Measurements from ENCODE around the gene EHMT1.
"Not testable (repeated sequence)": the region's sequence is repeated elsewhere in the genome, so short reads cannot be mapped to it uniquely, and the experiment has no call there.

The EHMT1 gene

DNA sequence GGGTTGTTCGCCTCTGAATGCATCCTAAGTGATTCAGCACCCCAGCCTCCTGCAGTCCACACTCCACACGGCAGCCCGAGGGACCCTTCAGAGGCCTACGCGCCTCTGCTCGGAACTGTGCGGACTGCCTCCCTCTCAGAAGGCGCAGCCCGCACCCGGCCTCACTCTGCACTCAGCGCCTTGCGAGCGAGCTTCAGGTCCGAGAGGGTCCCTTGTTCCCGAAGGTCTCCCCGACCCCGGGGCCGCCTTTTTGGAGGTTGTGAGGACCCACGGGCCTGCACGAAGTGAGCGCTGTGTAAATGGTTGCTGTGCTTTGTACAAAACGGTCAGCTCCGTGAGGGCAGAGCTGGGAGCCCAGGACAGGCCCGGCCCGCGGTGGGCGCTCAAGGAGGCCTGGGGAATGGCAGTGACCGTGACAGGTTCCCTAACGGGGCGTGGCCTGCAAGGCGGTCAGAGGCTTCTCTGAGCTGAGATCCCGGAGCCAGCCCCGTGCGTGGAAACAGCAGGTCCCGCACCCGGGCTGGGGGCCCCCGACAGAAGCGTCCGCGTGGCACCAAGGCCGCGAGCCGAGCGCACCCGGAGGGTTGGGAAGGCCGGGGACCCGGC, 258.1 kb downstream of the EHMT1 start:
- Histone ChIP-seq H3K9me3 (ENCODE audit: control insufficient read depth, low read length) (no peaks in the 10 kb centered on the region), H3K4me1 (ENCODE audit: control insufficient read depth, insufficient read depth, low read length) (no peaks in the 10 kb centered on the region), H3K36me3 (ENCODE audit: control insufficient read depth, insufficient read depth, low read length) (no peaks in the 10 kb centered on the region), H3K27ac (ENCODE audit: insufficient read depth, low read depth, low read length, poor library complexity, severe bottlenecking) (no peak overlapping the region), H3K4me3 (ENCODE audit: insufficient read depth, low read depth, low read length) (no peak overlapping the region), H3K27me3 (ENCODE audit: control insufficient read depth, insufficient read depth, low read length, poor library complexity, severe bottlenecking) (peaks cover 35% of the 10 kb centered on the region)
- WGBS, 2 experiments = 82 to 83% methylated on average over 47 of the region's 47 CpGs

DNA sequence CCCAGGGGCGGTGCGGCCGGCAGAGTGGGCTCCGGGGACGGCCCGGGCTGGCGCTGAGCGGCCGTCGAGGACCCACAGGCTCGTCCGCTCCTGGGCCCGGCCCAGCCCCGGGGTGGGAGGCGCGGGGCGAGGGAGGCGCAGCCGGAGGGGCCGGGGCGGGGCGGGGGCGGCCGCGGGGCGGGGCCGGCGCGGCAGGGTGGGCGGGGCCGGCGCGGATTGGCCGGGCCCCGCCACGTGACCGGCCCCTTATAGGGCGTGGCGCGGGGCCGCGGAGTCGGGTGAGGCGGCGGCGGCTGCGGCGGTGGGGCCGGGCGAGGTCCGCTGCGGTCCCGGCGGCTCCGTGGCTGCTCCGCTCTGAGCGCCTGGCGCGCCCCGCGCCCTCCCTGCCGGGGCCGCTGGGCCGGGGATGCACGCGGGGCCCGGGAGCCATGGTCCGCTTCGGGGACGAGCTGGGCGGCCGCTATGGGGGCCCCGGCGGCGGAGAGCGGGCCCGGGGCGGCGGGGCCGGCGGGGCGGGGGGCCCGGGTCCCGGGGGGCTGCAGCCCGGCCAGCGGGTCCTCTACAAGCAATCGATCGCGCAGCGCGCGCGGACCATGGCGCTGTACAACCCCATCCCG, 258.8 kb downstream of the EHMT1 start, which contains the start of gene CACNA1B:
Gene CACNA1B (plus strand): TSS at position 277 of the 617 bp plus-strand sequence. CDS start 152 bp downstream, at position 429.
- H3K9me3 ChIP-seq (ENCODE audit: control insufficient read depth, low read length); H3K27ac ChIP-seq (ENCODE audit: insufficient read depth, low read depth, low read length, poor library complexity, severe bottlenecking); H3K36me3 ChIP-seq (ENCODE audit: control insufficient read depth, insufficient read depth, low read length); H3K4me1 ChIP-seq (ENCODE audit: control insufficient read depth, insufficient read depth, low read length): not testable (repeated sequence)
- peak within 1 kb of the TSS; percentile 30 for H3K4me3 ChIP-seq (ENCODE audit: insufficient read depth, low read depth, low read length)
- H3K27me3 ChIP-seq (ENCODE audit: control insufficient read depth, insufficient read depth, low read length, poor library complexity, severe bottlenecking) = peaks cover 35% of the 10 kb centered on the region
- 13 to 14% methylated on average over 84 of the region's 95 CpGs for WGBS, 2 experiments

DNA sequence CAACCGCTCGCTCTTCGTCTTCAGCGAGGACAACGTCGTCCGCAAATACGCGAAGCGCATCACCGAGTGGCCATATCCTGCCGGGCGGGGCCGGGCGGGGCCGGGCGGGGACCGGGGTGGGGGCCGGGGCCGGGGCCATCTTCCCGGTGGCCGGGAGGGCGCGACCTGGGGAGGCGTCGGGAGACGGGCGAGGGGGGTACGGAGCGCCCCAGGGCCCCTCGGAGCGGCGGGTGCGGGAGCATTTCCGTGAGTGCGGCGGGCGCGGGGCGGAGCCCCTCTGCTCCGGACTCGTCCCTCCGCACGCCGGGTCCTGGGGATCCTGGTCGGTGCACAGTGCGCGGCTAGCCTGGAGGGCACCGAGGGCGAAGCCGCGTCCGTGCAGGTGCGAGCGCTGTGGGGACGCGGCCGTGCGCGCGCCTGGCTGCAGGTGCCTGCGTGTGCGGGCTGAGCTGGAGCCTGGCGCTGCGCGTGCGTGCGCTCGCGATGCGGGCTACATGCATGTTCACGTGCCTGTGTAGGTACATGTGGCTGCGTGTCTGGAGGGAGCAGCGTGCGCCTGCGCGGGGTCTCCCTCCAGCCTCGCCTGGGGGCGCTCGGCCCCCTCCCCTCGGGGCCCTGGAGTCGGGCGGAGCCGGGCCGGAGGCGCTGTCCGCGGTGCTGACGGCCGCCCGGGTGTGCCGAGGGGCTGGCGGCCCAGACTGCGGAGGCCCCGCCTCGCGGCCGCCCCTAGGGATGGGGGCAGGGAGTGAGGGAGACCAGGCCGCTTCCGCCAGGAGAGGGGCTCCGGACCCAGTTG, 259.5 kb downstream of the EHMT1 start:
- Histone ChIP-seq H3K27ac (ENCODE audit: insufficient read depth, low read depth, low read length, poor library complexity, severe bottlenecking) (no peak overlapping the region), H3K9me3 (ENCODE audit: control insufficient read depth, low read length) (no peaks in the 10 kb centered on the region), H3K4me3 (ENCODE audit: insufficient read depth, low read depth, low read length) (peak overlapping the region; percentile 30), H3K4me1 (ENCODE audit: control insufficient read depth, insufficient read depth, low read length) (no peaks in the 10 kb centered on the region), H3K36me3 (ENCODE audit: control insufficient read depth, insufficient read depth, low read length) (no peaks in the 10 kb centered on the region), H3K27me3 (ENCODE audit: control insufficient read depth, insufficient read depth, low read length, poor library complexity, severe bottlenecking) (peaks cover 35% of the 10 kb centered on the region)
- 15% methylated on average over 101 of the region's 101 CpGs for WGBS, 2 experiments

DNA sequence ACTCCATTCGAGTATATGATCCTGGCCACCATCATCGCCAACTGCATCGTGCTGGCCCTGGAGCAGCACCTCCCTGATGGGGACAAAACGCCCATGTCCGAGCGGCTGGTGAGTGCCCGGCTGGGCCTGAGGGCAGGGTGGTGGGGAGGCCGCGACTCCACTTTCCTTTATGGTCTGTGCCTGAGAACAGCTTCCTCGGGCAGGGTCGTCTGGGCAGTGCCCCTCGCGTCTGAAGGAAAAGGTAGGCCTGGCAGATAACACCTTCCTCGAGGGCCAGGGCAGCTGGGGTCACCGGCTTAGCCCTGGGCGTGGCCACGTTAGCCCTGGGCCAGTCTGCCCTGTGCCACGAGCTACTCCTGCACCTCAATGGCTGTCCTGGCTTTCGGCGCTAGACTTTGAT, 260.2 kb downstream of the EHMT1 start:
- Histone ChIP-seq H3K36me3 (ENCODE audit: control insufficient read depth, insufficient read depth, low read length) (no peaks in the 10 kb centered on the region), H3K27me3 (ENCODE audit: control insufficient read depth, insufficient read depth, low read length, poor library complexity, severe bottlenecking) (peaks cover 31% of the 10 kb centered on the region), H3K9me3 (ENCODE audit: control insufficient read depth, low read length) (no peaks in the 10 kb centered on the region), H3K4me1 (ENCODE audit: control insufficient read depth, insufficient read depth, low read length) (no peaks in the 10 kb centered on the region), H3K27ac (ENCODE audit: insufficient read depth, low read depth, low read length, poor library complexity, severe bottlenecking) (no peak overlapping the region), H3K4me3 (ENCODE audit: insufficient read depth, low read depth, low read length) (no peak overlapping the region)
- 88 to 90% methylated on average over 20 of the region's 20 CpGs for WGBS, 2 experiments

DNA sequence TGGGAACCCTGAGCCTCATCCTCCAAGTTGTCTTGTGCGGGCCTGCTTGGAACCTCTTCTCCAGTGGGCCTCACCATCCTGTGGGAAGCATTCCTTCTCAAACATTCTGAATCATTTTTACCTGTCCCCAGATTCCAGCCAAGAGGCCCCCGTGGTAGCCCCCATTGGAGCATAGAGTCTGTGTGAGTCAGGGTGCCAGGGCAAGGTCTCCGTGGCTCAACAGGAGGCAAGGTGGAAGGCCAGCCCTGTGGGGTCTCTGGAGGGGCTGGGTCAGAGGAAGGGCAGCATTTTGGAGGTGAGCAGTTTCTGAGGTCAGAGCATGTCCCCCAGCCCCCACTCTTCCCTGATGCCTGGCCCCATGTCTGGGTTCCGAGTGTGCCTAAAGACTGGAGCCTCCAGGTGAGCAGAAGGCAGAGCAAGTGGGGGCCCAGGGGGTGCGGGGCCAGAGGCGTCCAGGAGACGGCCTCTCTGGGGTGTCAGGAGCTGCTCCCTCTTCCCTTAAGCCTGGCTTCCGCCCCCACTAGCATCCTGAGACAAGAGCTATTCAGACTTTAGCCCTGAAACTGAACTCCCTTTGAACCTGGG, 260.9 kb downstream of the EHMT1 start:
- no peaks in the 10 kb centered on the region for H3K9me3 ChIP-seq (ENCODE audit: control insufficient read depth, low read length)
- H3K27me3 ChIP-seq (ENCODE audit: control insufficient read depth, insufficient read depth, low read length, poor library complexity, severe bottlenecking) = peaks cover 31% of the 10 kb centered on the region
- H3K36me3 ChIP-seq (ENCODE audit: control insufficient read depth, insufficient read depth, low read length) = no peaks in the 10 kb centered on the region
- WGBS, 2 experiments = 86 to 89% methylated on average over 8 of the region's 8 CpGs
- no peak overlapping the region for H3K27ac ChIP-seq (ENCODE audit: insufficient read depth, low read depth, low read length, poor library complexity, severe bottlenecking)
- no peaks in the 10 kb centered on the region for H3K4me1 ChIP-seq (ENCODE audit: control insufficient read depth, insufficient read depth, low read length)
- no peak overlapping the region for H3K4me3 ChIP-seq (ENCODE audit: insufficient read depth, low read depth, low read length)

DNA sequence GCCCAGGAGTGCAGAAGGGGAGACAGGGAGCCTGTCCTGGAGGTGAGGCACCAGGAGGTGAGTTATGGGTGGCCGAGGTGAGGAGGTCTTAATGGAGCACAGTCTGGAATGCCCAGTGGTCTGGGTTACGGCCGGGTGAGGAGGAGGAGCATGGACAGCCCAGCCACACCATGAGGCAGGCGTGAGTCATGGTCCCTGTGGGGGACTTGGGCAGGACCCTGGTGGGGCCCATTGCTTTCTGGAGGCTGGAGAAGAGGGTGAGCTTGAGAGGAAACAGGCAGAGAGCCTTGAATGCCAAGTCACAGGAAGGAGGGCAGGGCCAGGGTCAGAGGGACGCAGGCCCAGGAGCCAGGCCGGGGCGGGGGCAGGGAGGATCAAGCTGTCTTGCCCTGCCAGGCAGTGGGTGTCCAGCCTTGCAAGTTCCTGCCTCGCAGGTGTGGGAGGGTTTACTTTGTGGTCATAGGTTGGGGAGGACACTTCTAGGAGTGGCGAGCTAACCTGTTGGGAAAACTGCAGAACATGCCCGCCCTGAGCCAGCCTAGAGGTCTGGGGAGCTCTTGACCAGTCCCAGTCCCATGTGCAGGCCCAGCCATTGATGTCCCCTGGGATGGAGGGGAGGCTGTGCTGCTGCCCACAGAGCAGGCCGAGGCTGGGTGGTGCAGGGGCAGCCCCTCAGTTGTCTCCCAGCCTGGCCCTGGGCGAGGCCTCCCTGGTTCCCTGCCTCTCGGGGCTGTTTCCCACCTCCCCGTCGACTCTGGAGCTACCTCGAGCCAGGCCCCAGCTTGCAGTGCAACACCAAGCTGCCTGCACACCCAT, 261.6 kb downstream of the EHMT1 start:
- H3K27ac ChIP-seq (ENCODE audit: insufficient read depth, low read depth, low read length, poor library complexity, severe bottlenecking) = no peak overlapping the region
- no peaks in the 10 kb centered on the region for H3K36me3 ChIP-seq (ENCODE audit: control insufficient read depth, insufficient read depth, low read length)
- 87% methylated on average over 16 of the region's 16 CpGs for WGBS, 2 experiments
- H3K4me3 ChIP-seq (ENCODE audit: insufficient read depth, low read depth, low read length) = no peak overlapping the region
- no peaks in the 10 kb centered on the region for H3K9me3 ChIP-seq (ENCODE audit: control insufficient read depth, low read length)
- H3K27me3 ChIP-seq (ENCODE audit: control insufficient read depth, insufficient read depth, low read length, poor library complexity, severe bottlenecking) = peaks cover 29% of the 10 kb centered on the region
- no peaks in the 10 kb centered on the region for H3K4me1 ChIP-seq (ENCODE audit: control insufficient read depth, insufficient read depth, low read length)

DNA sequence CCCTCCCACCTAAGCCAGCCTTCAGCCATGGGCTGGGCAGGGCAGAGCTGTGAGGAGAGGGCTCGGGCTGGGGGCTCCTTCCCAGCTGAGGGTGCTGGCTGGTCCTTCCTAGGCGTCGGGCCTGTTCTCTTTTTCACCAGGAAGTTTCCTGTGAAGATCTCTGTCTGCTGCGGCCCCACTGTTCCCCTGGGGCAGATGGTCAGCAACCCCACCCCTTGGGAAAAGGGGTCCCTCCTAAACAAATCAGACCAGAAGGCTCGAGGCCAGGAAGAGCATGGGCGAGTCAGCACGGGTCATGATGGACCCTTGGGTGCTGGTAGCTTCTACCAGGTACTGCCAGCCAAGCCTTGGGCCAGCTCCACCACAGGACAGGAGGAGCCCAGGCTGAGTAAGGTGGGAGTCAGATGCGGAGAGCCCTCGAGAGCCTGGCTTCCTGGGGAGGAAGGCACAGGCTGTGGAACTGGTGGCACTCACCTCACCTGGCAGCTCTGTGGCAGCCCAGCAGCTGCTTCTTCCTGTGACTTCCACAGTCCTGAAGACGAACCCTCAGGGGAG, 262.2 kb downstream of the EHMT1 start:
- Histone ChIP-seq H3K27ac (ENCODE audit: insufficient read depth, low read depth, low read length, poor library complexity, severe bottlenecking) (no peak overlapping the region), H3K27me3 (ENCODE audit: control insufficient read depth, insufficient read depth, low read length, poor library complexity, severe bottlenecking) (peaks cover 22% of the 10 kb centered on the region), H3K4me1 (ENCODE audit: control insufficient read depth, insufficient read depth, low read length) (no peaks in the 10 kb centered on the region), H3K4me3 (ENCODE audit: insufficient read depth, low read depth, low read length) (no peak overlapping the region), H3K36me3 (ENCODE audit: control insufficient read depth, insufficient read depth, low read length) (no peaks in the 10 kb centered on the region), H3K9me3 (ENCODE audit: control insufficient read depth, low read length) (no peaks in the 10 kb centered on the region)
- 89 to 91% methylated on average over 10 of the region's 10 CpGs for WGBS, 2 experiments

DNA sequence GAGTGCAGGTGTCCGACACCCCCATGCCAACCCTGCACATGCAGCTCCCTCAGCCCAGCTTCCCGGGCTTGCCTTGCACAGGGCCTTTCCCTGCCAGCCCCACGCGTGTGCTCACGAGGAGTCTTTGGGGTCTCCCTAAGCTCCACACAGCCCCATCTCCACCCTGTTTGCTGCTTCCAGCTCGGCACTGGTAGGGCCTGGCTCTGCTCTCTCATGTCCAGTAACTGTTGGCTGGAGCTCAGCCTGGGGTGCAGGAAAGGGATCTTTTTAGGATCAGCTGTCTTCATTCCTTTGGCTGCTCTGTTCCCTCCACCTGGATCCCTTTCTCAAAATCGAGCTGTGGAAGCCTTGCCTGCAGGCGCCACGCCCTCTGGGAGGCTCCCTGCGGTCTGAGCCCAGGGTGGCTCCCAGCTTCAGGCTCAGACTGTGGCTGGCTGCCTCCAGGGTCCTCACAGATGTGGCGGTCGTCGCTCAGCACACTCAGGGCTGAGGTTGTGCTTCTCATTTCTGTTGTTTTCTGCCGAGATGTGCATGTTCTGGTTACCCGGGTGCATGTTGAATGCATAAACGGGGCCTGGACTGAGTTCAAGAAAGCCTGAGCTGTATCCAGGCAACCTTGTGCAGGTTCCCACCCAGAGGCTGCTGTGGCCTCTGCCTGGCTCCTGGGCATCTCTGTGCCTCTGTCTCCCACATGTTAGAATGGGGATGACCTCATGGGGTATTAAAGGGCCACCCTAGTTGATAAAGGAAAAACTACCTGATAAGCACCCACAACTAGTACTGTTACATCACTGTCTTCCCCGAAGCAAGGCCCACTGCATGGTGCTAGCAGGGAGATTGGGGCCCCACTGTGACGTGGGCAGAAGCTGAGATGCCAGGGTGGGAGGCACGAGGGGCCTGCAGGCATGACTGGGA, 263.0 kb downstream of the EHMT1 start:
- WGBS, 2 experiments = 82 to 84% methylated on average over 19 of the region's 19 CpGs
- no peaks in the 10 kb centered on the region for H3K36me3 ChIP-seq (ENCODE audit: control insufficient read depth, insufficient read depth, low read length)
- H3K27me3 ChIP-seq (ENCODE audit: control insufficient read depth, insufficient read depth, low read length, poor library complexity, severe bottlenecking) = peaks cover 14% of the 10 kb centered on the region
- H3K27ac ChIP-seq (ENCODE audit: insufficient read depth, low read depth, low read length, poor library complexity, severe bottlenecking) = no peak overlapping the region
- H3K9me3 ChIP-seq (ENCODE audit: control insufficient read depth, low read length) = no peaks in the 10 kb centered on the region
- no peak overlapping the region for H3K4me3 ChIP-seq (ENCODE audit: insufficient read depth, low read depth, low read length)
- no peaks in the 10 kb centered on the region for H3K4me1 ChIP-seq (ENCODE audit: control insufficient read depth, insufficient read depth, low read length)

DNA sequence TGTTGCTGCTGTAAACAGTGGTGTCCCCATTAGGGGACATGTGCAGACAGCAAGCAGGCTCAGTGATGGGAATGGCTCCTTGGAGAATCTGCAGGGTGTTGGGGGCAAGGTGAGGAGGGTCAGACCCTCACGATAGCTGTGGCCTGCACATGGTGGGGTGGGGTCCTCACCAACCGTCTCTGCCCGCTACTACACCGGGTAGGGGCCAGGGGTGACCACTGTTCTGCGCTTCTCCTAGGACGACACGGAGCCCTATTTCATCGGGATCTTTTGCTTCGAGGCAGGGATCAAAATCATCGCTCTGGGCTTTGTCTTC, 263.7 kb downstream of the EHMT1 start:
- Histone ChIP-seq H3K4me1 (ENCODE audit: control insufficient read depth, insufficient read depth, low read length) (no peaks in the 10 kb centered on the region), H3K27ac (ENCODE audit: insufficient read depth, low read depth, low read length, poor library complexity, severe bottlenecking) (no peak overlapping the region), H3K27me3 (ENCODE audit: control insufficient read depth, insufficient read depth, low read length, poor library complexity, severe bottlenecking) (peaks cover 8% of the 10 kb centered on the region), H3K9me3 (ENCODE audit: control insufficient read depth, low read length) (no peaks in the 10 kb centered on the region), H3K4me3 (ENCODE audit: insufficient read depth, low read depth, low read length) (no peak overlapping the region), H3K36me3 (ENCODE audit: control insufficient read depth, insufficient read depth, low read length) (no peaks in the 10 kb centered on the region)
- 92 to 93% methylated on average over 10 of the region's 10 CpGs for WGBS, 2 experiments
